ENCODE data around the gene ATP8B4.
A peak's percentile ranks its signal among the peaks of the same experiment; 100 is the strongest.

Gene ATP8B4

GRCh38 chr15:49868348-49868747, 250.7 kb downstream of the ATP8B4 start:
- DNase-seq (ENCODE audit: insufficient read length, low spot score) = no peak
- no peak for FAIRE-seq

GRCh38 chr15:49865925-49866757, 252.9 kb downstream of the ATP8B4 start:
- FAIRE-seq = no peak

GRCh38 chr15:49864251-49864650, 254.8 kb downstream of the ATP8B4 start:
- FAIRE-seq = no peak

More at GRCh38 chr15:49865925-49866757, 252.9 kb downstream of the ATP8B4 start:
- no peak for DNase-seq (ENCODE audit: insufficient read length, low spot score)

DNA sequence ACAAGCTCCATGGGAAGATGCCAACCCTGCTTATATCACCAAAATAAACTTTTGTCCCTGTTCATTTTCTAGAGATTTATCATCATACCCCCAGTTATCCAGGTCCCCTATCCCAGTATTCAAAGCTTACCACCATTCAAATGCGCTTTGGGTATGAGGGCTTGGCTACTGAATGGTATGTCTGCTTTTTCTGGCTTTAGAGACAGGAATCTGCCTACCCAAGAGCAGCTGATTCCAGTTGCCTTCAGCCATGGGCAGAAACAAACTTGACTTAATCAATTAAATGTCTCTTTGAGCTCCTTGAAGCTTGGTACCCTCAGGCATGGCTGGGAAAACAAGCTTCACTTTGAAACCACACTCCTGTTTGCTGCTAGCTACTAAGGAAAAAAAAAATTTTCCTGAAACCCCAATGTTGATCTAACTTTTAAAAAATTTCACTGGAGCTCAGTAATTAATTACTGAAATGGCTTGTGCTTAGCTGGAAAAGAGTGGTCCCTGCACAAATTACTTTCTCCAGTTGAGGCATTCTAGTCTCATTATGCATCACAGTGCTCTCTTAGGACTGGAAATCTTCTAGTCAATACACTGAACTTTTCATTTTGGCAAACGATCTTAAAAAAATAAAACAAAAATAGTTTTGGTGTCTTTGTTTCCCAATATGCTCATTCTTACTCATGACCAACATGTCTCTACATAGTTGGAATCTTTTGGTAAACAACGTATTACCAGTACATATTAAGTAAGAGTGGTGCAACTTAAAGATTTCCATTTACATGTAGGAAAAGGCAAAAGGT, 255.4 kb downstream of the ATP8B4 start:
- FAIRE-seq = no peak
- no peak for DNase-seq (ENCODE audit: insufficient read length, low spot score)

More at GRCh38 chr15:49864251-49864650, 254.8 kb downstream of the ATP8B4 start:
- no peak for DNase-seq (ENCODE audit: insufficient read length, low spot score)

DNA sequence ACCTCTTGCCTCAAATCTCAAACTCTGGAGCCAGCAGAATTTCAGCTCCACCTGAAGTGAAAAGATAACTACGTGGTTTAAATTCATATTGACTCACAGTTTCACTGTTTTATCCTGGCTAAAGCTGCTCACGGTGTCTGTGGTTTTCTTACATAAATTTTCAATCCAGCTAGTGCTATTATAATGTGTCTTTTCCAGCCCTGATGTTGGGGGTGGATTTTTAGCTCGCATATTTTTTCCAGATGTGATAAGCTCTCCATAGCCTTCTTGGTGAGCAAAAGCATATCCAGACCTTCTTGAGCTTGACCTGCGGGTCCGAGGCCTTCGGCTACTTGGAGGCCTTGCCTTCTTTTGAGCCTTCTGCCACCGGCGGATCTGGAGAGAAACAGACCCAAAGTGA, 258.9 kb downstream of the ATP8B4 start:
- DNase-seq (ENCODE audit: insufficient read length, low spot score) = no peak
- no peak for FAIRE-seq

DNA sequence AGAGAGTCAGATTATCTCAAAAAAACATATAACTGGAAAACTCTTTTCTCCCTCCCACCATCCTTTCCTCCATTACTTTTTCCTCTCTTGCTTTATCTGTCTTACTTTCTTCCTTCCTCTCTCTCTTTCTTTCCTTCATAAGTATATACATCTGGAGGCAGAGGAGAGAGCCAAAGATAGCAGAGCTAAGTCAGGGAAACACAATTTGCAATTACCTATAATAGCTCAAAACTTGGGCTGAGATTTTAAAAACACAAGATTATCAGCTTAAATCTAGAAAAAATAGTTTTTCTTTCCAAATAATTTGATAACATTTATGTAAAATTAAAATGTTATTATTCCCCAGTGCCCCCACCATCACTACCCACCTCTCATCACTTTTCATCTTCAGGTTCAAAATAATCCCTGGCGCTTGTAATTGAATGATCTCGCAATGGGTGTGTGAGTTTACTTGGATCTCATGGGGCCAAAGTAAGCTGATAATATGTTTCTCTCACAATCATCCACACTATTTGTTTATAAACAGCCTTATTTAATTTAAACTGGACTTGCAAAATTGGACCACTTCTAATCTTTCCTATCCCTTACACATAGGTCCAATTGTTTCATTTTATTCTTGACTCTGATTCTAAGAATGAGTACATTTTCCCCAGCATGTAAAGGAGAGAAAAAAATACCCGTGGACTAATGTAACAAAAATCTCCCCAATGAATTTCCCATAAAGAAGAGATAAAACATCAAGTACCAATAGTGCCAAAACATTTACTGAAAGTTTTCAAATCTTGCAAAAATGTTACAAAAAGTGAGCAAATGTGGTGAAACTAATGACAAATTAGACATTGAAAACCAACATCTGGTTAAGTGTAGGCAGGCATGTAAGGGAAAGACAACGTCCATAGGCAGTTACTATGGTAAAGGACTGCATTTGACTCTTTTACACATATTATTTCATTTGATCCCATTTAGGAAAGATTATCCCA, 261.2 kb downstream of the ATP8B4 start:
- FAIRE-seq (no peak), DNase-seq (ENCODE audit: insufficient read length, low spot score) (no peak)

- no peak for FAIRE-seq
Measured at GRCh38 chr15:49855917-49856637, 263.0 kb downstream of the ATP8B4 start.

DNA sequence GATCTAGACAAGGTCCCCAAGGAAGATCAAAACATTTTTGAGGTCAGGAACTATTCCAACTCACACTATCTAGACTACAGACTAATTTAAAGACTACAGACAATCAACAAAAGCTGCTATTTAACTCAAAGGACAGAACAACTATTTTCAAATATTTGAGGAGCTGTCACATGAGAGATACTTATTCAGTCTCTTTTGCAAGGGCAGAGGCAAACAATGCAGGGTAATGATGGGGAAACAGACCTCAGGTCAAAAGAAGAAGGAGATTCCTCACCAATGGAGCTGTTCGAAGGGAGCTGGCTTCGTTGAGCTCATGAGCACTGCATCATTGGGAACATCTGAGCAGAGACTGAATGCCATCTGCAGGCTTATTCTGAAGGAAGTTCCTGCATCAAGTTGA, 266.3 kb downstream of the ATP8B4 start:
- FAIRE-seq = no peak
- no peak for DNase-seq (ENCODE audit: insufficient read length, low spot score)

More at GRCh38 chr15:49855917-49856637, 263.0 kb downstream of the ATP8B4 start:
- no peak for DNase-seq (ENCODE audit: insufficient read length, low spot score)

- no peak for FAIRE-seq
- no peak for DNase-seq (ENCODE audit: insufficient read length, low spot score)
Measured at GRCh38 chr15:49848807-49849206, 270.2 kb downstream of the ATP8B4 start.

DNA sequence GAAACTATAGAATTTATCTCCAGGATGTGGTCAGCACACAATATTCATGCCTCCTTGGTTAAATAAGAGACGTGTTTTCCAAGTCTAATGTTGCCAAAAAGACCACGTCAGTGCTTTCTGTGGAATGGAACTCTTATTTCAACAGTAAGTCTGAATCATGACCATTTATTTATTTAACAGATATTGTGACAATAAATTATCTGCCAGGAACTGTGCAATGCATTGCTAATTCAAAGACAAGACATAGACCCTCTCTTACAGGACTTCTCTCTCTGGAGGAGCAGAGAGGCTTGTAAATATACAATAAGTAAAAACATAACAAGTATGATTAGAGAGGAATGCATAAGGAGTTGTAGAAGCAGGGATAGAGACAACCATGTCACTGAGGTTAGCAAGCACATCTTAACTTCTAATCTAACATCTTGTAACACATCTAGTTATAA, 270.7 kb downstream of the ATP8B4 start:
- DNase-seq (ENCODE audit: insufficient read length, low spot score) = peak; percentile 5
- FAIRE-seq = no peak

DNA sequence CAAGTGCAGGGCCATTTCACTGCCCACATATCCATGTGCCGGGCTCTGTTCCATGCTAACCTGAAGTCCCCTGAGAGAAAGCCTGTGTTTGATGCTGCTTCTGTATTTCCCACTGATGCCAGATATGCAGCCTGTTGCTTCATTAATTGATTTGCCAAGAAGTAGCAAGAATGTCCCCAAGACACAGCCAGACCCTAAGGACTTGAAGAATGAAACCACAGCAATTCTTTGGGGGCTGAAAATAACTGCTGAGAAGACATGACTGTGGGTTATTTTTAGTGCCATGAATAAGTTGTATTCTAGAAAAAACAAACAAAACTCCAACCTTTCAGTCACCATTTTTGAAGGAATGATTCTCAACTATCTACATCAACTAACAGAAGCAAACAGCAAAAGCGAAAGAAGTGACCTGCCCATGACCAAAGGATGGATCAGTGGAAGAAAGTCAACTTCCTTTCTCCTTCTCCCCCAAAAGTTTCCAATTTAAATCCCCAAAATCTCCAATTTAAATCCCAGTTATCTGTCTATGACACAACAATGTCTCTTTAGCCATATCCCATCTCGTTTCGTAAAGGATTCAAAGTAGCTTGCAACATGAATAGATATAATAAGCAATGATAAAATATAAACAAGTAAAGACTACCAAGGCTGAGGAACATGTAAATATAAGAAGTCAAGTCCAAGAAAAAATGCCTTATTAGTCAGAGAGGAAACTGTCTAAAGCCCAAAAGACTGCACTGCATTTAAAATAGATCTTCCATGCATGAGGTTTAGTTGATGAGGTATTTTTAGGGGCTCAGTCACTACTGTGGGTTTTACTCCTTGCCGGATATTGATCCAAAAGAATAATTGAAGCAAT, 271.4 kb downstream of the ATP8B4 start:
- DNase-seq (ENCODE audit: insufficient read length, low spot score) = no peak
- FAIRE-seq = no peak

- FAIRE-seq = no peak
Measured at GRCh38 chr15:49844390-49844789, 274.6 kb downstream of the ATP8B4 start.

GRCh38 chr15:49843725-49844124, 275.3 kb downstream of the ATP8B4 start:
- DNase-seq (ENCODE audit: insufficient read length, low spot score) (no peak), FAIRE-seq (no peak)

More at GRCh38 chr15:49844390-49844789, 274.6 kb downstream of the ATP8B4 start:
- no peak for DNase-seq (ENCODE audit: insufficient read length, low spot score)

DNA sequence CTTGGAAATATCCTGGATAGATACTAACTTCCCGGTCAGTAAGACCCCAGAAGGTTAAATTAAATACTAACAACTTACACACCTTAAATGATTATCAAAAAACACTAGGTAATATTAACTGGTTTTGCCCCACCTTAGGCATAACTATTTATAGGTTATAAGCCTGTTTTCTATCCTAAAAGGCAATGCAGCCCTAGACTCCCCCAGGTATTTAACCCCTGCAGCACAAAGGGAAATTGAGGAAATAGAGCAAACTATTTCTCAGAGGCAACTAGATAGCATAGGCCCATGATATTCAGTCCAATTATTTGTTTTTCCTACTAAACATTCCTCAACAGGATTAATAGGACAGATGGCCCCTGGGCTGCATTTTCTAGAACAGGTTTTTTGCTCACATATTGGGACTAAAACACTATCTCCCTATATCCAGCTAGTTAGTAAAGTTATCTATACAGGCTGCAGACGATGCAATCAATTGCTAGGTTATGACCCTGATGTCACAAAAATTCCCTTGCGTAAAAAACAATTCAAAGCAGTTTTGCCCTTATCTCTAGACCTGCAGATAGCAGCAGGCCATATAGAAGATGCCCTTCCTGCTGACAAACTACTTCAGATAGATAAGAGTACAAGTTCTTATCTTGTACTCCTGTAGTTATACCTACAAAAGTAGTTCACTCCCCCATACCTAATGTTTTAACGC, 276.9 kb downstream of the ATP8B4 start:
- DNase-seq (ENCODE audit: insufficient read length, low spot score) = no peak
- FAIRE-seq = no peak

DNA sequence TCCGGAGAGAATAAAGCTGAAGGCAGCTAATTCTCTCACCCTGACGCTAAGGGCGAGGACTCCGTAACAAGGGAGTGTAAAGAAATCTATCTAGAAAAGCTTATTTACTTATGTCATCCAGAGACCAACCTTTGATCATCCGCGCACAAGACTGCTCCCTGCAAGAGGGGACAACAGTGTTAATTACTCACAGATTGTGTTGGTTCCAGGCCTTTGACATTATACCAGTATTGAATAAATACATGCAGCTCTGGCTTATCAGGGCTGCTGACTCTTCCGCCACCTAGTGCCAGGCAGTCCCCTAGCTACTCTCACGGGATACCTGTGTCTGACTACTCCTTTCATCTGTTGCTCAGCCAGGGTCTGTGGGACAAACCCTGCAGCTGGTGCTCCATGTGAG, 286.5 kb downstream of the ATP8B4 start:
- no peak for DNase-seq (ENCODE audit: insufficient read length, low spot score)
- no peak for FAIRE-seq

GRCh38 chr15:49831206-49831965, 287.6 kb downstream of the ATP8B4 start:
- FAIRE-seq (no peak), DNase-seq (ENCODE audit: insufficient read length, low spot score) (peak; percentile 29)

- DNase-seq (ENCODE audit: insufficient read length, low spot score) (no peak), FAIRE-seq (no peak)
Measured at GRCh38 chr15:49830391-49830790, 288.6 kb downstream of the ATP8B4 start.

DNA sequence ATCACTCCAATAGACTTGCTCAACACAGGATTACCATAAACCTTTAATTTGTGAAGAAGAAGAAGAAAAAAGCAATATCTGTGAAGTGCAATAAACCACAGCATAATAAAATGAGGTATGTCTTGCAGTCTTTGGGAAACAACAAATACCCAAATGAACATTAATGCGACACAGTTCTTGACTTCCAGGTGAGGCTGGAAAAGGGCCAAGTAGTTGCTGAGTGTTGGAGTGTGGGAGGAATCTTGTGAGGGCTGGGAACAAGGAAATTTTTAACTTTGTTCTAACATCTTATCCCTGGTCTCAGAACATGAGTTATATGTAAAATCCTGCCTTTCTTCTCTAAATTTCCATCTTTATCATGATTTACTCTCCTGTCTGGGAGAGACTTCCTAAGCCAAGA, 291.7 kb downstream of the ATP8B4 start:
- no peak for FAIRE-seq
- DNase-seq (ENCODE audit: insufficient read length, low spot score) = no peak
